ENCODE data around the gene SP1. TPM values are rescaled to one million over a fixed set of nuclear protein-coding genes. Genes with fewer than 3 reads are reported as not detected.
"Not testable (repeated sequence)": the region's sequence is repeated elsewhere in the genome, so short reads cannot be mapped to it uniquely, and the experiment has no call there.

SP1 gene
- total RNA-seq, 1 experiment from 2014 or later = 76.8 TPM

GRCh38 chr12:53439582-53439981, 59.6 kb downstream of the SP1 start:
- not testable (repeated sequence) for H2AFZ ChIP-seq (ENCODE audit: low read length); H3K4me2 ChIP-seq (ENCODE audit: insufficient read depth, insufficient read length, low read length); H3K9ac ChIP-seq (ENCODE audit: extremely low read depth, insufficient read length, low read length); H3K56ac ChIP-seq (ENCODE audit: insufficient read length, low read depth, low read length); H2BK120ac ChIP-seq (ENCODE audit: low read depth, low read length, poor library complexity, severe bottlenecking); H3T11ph ChIP-seq (ENCODE audit: low read length); H3K4me3 Mint-ChIP-seq; H3K4me1 ChIP-seq (ENCODE audit: insufficient read depth, low read length); H3K9me3 Mint-ChIP-seq; H3K9me3 ChIP-seq (ENCODE audit: control insufficient read depth, low read depth, low read length); H3K27ac Mint-ChIP-seq; H2BK15ac ChIP-seq (ENCODE audit: low read depth, low read length); DNase-seq; H4K8ac ChIP-seq (replicated peaks; ENCODE audit: insufficient read length, low read depth, low read length); H3K27ac ChIP-seq (ENCODE audit: insufficient read length, low read depth, low read length); H2AK5ac ChIP-seq (ENCODE audit: insufficient read length, low read length); H3K14ac ChIP-seq (ENCODE audit: insufficient read depth, low read length); H2BK20ac ChIP-seq (ENCODE audit: low read depth, low read length, poor library complexity, severe bottlenecking); H3K23ac ChIP-seq (ENCODE audit: insufficient read length, low read depth, low read length); H3K18ac ChIP-seq (ENCODE audit: insufficient read length, low read depth, low read length); H3K79me1 ChIP-seq (ENCODE audit: insufficient read depth, low read depth, low read length, poor library complexity, severe bottlenecking); H3K79me2 ChIP-seq (ENCODE audit: insufficient read depth, low read length); H3K4ac ChIP-seq (ENCODE audit: low read depth, low read length); H4K20me1 ChIP-seq (ENCODE audit: control insufficient read depth, insufficient read depth, insufficient read length); H3K27me3 ChIP-seq (ENCODE audit: insufficient read depth, low read length); H4K91ac ChIP-seq (ENCODE audit: insufficient read length, low read depth, low read length); H3K23me2 ChIP-seq (ENCODE audit: insufficient read length, low read depth, low read length, poor library complexity, severe bottlenecking); H2BK5ac ChIP-seq (ENCODE audit: insufficient read length, low read length); H4K5ac ChIP-seq (ENCODE audit: insufficient read length, low read depth, low read length); H3K27me3 Mint-ChIP-seq (ENCODE audit: low read depth); H2BK12ac ChIP-seq (ENCODE audit: insufficient read length, low read depth, low read length)
- H3K36me3 Mint-ChIP-seq (ENCODE audit: insufficient read depth in 1 of 3, low read depth in 3 of 3) = peaks cover 12 to 17% (median 14%) of the 10 kb centered on the region in 3 experiments
- H3K4me1 Mint-ChIP-seq = peaks cover 17 to 25% of the 10 kb centered on the region in 2 experiments

Measured in H9 (cell line).